HepG2 (cell line): ENCODE measurements around the gene MOV10L1. TPM values are rescaled to one million over a fixed set of nuclear protein-coding genes. Genes with fewer than 3 reads are reported as not detected.

Experiments
- HNF4G ChIP-seq, 2 experiments: sonication (generic) in 1 of 2; formaldehyde crosslinking in 1 of 2; IDR thresholded peaks; 2 replicates each; pipeline versions ENCODE4 v1.4.0 to v1.6.1; 2011 to 2020; ENCODE audit warnings: borderline replicate concordance in 2 of 2, low read depth in 2 of 2, mild to moderate bottlenecking in 2 of 2, low read length in 1 of 2, missing genetic modification reagents in 1 of 2, moderate library complexity in 1 of 2
- HOXD1 ChIP-seq: sonication (generic); formaldehyde crosslinking; IDR thresholded peaks from 2 replicates; pipeline ENCODE4 v1.5.0; 2020; ENCODE audit warnings: missing genetic modification reagents
- ISX ChIP-seq: sonication (generic); formaldehyde crosslinking; conservative IDR thresholded peaks from 2 replicates; pipeline ENCODE4 v1.5.0; 2020; ENCODE audit warnings: missing genetic modification reagents
- JUNB ChIP-seq: sonication (generic); formaldehyde crosslinking; IDR thresholded peaks from 2 replicates; pipeline ENCODE4 v1.8.0; 2022; ENCODE audit warnings: missing genetic modification reagents, mild to moderate bottlenecking, borderline replicate concordance
- KLF9 ChIP-seq: IDR thresholded peaks from 2 replicates; pipeline ENCODE4 v1.6.1; 2016; ENCODE audit warnings: low read depth
- LCORL ChIP-seq, 2 experiments: fragments of 450-650 bp in 1 of 2; sonication (generic) in 1 of 2; formaldehyde crosslinking in 1 of 2; IDR thresholded peaks; 2 replicates each; pipeline versions ENCODE4 v1.5.0 to v1.6.1; 2017 to 2020; ENCODE audit warnings: antibody characterized with exemption in 1 of 2, missing genetic modification reagents in 1 of 2
- MAZ ChIP-seq, 2 experiments: sonication (generic) in 1 of 2; formaldehyde crosslinking in 1 of 2; IDR thresholded peaks; 2 replicates each; pipeline versions ENCODE4 v1.5.0 to v1.6.1; 2012 to 2020; ENCODE audit warnings: low read depth in 2 of 2, mild to moderate bottlenecking in 2 of 2, borderline replicate concordance in 1 of 2, improper control_type of control experiment in 1 of 2, low read length in 1 of 2, missing genetic modification reagents in 1 of 2, moderate library complexity in 1 of 2
- ONECUT2 ChIP-seq: sonication (generic); formaldehyde crosslinking; IDR thresholded peaks from 2 replicates; pipeline ENCODE4 v1.4.0; 2020; ENCODE audit warnings: missing genetic modification reagents
- RCOR2 ChIP-seq: IDR thresholded peaks from 2 replicates; pipeline ENCODE4 v1.6.1; 2016; ENCODE audit warnings: missing biosample characterization, missing genetic modification reagents
- ZIK1 ChIP-seq: sonication (generic); formaldehyde crosslinking; IDR thresholded peaks from 2 replicates; pipeline ENCODE4 v1.5.0; 2020; ENCODE audit warnings: mild to moderate bottlenecking, low read depth, missing genetic modification reagents, borderline replicate concordance
- ZNF556 ChIP-seq: sonication (generic); formaldehyde crosslinking; IDR thresholded peaks from 2 replicates; pipeline ENCODE4 v1.4.0; 2020; ENCODE audit warnings: mild to moderate bottlenecking, missing genetic modification reagents, borderline replicate concordance
- ZNF747 ChIP-seq: sonication (generic); formaldehyde crosslinking; IDR thresholded peaks from 2 replicates; pipeline ENCODE4 v1.8.1; 2023; ENCODE audit warnings: missing genetic modification reagents, mild to moderate bottlenecking, borderline replicate concordance
- ZNF83 ChIP-seq: sonication (generic); formaldehyde crosslinking; IDR thresholded peaks from 2 replicates; pipeline ENCODE4 v1.4.0; 2020; ENCODE audit warnings: missing genetic modification reagents, mild to moderate bottlenecking, borderline replicate concordance
- ZSCAN21 ChIP-seq: sonication (generic); formaldehyde crosslinking; IDR thresholded peaks from 2 replicates; pipeline ENCODE4 v1.8.0; 2022; ENCODE audit warnings: mild to moderate bottlenecking, missing genetic modification reagents, moderate library complexity, borderline replicate concordance
- polyA plus RNA-seq, 8 experiments: library from polyadenylated mRNA; depleted of rRNA in 3 of 8; stranded (reverse) in 7 of 8; unstranded in 1 of 8; fragments of >200 nt; fragmentation: Illumina TruSeq in 4 of 8; extraction: Trizol in 4 of 8; gene quantifications; 2 replicates each; pipeline versions ENCODE4 v1.2.1 to v1.2.3, GENCODE V29; 2011 to 2016; ENCODE audit warnings: low read depth in 4 of 8, missing spikeins in 1 of 8, mixed read lengths in 1 of 8; ENCODE audit not compliant: insufficient read depth in 1 of 8
- total RNA-seq, 5 experiments: library from RNA; depleted of rRNA; stranded (reverse); fragments of >200 nt; fragmentation: Illumina TruSeq; extraction: Trizol; gene quantifications; 2 replicates each; pipeline ENCODE4 v1.2.3, GENCODE V29; 2016; ENCODE audit warnings: low read depth in 1 of 5
- TF ChIP-seq, protein P1 (sequence below): sonication (generic); formaldehyde crosslinking; IDR thresholded peaks from 2 replicates; pipeline ENCODE4 v1.8.0; 2022; ENCODE audit warnings: mild to moderate bottlenecking, missing genetic modification reagents
- TF ChIP-seq, protein P2 (sequence below), 2 experiments: sonication (generic) in 1 of 2; formaldehyde crosslinking in 1 of 2; IDR thresholded peaks; 2 replicates each; pipeline versions ENCODE4 v1.5.1 to v1.6.1; 2011 to 2020; ENCODE audit warnings: borderline replicate concordance in 1 of 2, low read depth in 1 of 2, low read length in 1 of 2, mild to moderate bottlenecking in 1 of 2, missing genetic modification reagents in 1 of 2, moderate library complexity in 1 of 2
- TF ChIP-seq, protein P3 (sequence below): sonication (generic); formaldehyde crosslinking; IDR thresholded peaks from 2 replicates; pipeline ENCODE4 v1.4.0; 2020; ENCODE audit warnings: missing genetic modification reagents

The MOV10L1 gene
- total and polyA plus RNA-seq, 2 of the 13 experiments (the other 11 are each of a cell fraction or from before 2014, with no cell fraction given) = 0.11 to 0.12 TPM

DNA sequence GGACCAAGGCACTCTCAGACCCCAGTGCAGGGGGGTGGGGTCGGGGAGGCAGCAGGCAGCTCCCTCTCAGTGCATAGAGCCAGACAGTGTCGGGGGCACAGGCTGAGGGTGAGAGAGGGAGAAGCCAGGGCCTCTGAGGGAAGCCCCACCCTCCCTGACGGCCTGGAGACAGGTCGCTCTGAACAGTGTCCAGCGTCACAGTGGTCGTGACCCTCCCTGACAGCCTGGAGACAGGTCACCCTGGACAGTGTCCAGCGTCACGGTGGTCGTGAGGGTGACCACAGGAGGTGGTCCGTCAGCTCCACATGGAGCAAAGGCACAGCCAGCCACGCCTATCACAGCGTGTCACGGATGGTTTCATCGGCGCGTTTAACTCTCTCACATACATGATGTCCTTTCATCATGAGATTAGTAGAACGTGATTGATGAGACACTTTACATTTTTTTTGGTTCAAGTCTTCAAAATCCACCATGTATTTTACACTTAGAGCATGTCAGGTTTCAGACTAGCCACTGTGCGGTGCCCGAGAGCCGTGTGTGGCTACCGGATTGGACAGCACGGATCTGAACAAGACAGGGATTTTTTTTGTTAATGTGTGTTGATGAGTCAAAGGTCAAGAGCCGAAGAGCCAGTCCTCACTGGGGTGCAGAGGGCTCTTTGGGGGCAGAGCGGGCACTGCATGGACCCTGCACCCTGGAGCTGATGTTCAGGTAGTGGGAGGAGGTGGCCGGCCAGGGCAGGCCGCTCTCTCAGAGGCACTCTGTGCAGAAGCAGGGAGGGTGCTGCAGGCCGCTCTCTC is 56.8 kb downstream of the MOV10L1 start (continued):
- TF ChIP-seq, protein P1, sequence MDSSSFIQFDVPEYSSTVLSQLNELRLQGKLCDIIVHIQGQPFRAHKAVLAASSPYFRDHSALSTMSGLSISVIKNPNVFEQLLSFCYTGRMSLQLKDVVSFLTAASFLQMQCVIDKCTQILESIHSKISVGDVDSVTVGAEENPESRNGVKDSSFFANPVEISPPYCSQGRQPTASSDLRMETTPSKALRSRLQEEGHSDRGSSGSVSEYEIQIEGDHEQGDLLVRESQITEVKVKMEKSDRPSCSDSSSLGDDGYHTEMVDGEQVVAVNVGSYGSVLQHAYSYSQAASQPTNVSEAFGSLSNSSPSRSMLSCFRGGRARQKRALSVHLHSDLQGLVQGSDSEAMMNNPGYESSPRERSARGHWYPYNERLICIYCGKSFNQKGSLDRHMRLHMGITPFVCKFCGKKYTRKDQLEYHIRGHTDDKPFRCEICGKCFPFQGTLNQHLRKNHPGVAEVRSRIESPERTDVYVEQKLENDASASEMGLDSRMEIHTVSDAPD (CRISPR knock-in tag) = no peak
- no peak for TF ChIP-seq ZNF83 (CRISPR knock-in tag)
- TF ChIP-seq ZNF747 (CRISPR knock-in tag) = no peak
- peak; percentile 67; the same call in 1 of the 2 replicates for TF ChIP-seq MAZ (IDR thresholded peaks at IDR 0.05; ENCODE audit: borderline replicate concordance, low read depth, low read length)
- TF ChIP-seq MAZ (CRISPR knock-in tag; IDR thresholded peaks at IDR 0.05; ENCODE audit: low read depth) = no peak
- TF ChIP-seq HNF4G (IDR thresholded peaks at IDR 0.05; ENCODE audit: borderline replicate concordance, low read depth, low read length) = peak; percentile 97
- peak; percentile 81 for TF ChIP-seq HNF4G (CRISPR knock-in tag; IDR thresholded peaks at IDR 0.05; ENCODE audit: borderline replicate concordance, low read depth)
- TF ChIP-seq RCOR2 = peak; percentile 17; the same call in 1 of the 2 replicates
- 0 out of 2 replicates have a peak, but pooled peaks have one; percentile 32 for TF ChIP-seq LCORL (IDR thresholded peaks at IDR 0.05)
- TF ChIP-seq LCORL (CRISPR knock-in tag; IDR thresholded peaks at IDR 0.05) = peak; percentile 92
- TF ChIP-seq ZNF556 (CRISPR knock-in tag) = no peak
- TF ChIP-seq, protein P2, sequence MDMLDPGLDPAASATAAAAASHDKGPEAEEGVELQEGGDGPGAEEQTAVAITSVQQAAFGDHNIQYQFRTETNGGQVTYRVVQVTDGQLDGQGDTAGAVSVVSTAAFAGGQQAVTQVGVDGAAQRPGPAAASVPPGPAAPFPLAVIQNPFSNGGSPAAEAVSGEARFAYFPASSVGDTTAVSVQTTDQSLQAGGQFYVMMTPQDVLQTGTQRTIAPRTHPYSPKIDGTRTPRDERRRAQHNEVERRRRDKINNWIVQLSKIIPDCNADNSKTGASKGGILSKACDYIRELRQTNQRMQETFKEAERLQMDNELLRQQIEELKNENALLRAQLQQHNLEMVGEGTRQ (IDR thresholded peaks at IDR 0.05; ENCODE audit: low read depth, low read length) = no peak
- TF ChIP-seq, protein P2 (CRISPR knock-in tag; IDR thresholded peaks at IDR 0.05; ENCODE audit: borderline replicate concordance) = no peak
- TF ChIP-seq ISX (CRISPR knock-in tag) = no peak
- TF ChIP-seq KLF9 (CRISPR knock-in tag) = no peak
- no peak; the same call in 1 of the 2 replicates for TF ChIP-seq ZSCAN21
- TF ChIP-seq ONECUT2 (CRISPR knock-in tag) = no peak
- peak; percentile 51; the same call in 1 of the 2 replicates for TF ChIP-seq HOXD1 (CRISPR knock-in tag)
- TF ChIP-seq JUNB (CRISPR knock-in tag) = no peak
- TF ChIP-seq, protein P3, sequence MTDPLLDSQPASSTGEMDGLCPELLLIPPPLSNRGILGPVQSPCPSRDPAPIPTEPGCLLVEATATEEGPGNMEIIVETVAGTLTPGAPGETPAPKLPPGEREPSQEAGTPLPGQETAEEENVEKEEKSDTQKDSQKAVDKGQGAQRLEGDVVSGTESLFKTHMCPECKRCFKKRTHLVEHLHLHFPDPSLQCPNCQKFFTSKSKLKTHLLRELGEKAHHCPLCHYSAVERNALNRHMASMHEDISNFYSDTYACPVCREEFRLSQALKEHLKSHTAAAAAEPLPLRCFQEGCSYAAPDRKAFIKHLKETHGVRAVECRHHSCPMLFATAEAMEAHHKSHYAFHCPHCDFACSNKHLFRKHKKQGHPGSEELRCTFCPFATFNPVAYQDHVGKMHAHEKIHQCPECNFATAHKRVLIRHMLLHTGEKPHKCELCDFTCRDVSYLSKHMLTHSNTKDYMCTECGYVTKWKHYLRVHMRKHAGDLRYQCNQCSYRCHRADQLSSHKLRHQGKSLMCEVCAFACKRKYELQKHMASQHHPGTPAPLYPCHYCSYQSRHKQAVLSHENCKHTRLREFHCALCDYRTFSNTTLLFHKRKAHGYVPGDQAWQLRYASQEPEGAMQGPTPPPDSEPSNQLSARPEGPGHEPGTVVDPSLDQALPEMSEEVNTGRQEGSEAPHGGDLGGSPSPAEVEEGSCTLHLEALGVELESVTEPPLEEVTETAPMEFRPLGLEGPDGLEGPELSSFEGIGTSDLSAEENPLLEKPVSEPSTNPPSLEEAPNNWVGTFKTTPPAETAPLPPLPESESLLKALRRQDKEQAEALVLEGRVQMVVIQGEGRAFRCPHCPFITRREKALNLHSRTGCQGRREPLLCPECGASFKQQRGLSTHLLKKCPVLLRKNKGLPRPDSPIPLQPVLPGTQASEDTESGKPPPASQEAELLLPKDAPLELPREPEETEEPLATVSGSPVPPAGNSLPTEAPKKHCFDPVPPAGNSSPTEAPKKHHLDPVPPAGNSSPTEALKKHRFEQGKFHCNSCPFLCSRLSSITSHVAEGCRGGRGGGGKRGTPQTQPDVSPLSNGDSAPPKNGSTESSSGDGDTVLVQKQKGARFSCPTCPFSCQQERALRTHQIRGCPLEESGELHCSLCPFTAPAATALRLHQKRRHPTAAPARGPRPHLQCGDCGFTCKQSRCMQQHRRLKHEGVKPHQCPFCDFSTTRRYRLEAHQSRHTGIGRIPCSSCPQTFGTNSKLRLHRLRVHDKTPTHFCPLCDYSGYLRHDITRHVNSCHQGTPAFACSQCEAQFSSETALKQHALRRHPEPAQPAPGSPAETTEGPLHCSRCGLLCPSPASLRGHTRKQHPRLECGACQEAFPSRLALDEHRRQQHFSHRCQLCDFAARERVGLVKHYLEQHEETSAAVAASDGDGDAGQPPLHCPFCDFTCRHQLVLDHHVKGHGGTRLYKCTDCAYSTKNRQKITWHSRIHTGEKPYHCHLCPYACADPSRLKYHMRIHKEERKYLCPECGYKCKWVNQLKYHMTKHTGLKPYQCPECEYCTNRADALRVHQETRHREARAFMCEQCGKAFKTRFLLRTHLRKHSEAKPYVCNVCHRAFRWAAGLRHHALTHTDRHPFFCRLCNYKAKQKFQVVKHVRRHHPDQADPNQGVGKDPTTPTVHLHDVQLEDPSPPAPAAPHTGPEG = no peak
- no peak; the same call in 1 of the 2 replicates for TF ChIP-seq ZIK1 (CRISPR knock-in tag)
